H9 (cell line): ENCODE data around the gene LMO4. TPM values are rescaled to one million over a fixed set of nuclear protein-coding genes. Genes with fewer than 3 reads are reported as not detected.
A peak's percentile ranks its signal among the peaks of the same experiment; 100 is the strongest.

ENCODE experiments used
- DNase-seq: peaks from one replicate; pipeline ENCODE4 v3.0.0-alpha.2; 2017
- H2AFZ ChIP-seq: one replicate; pipeline ENCODE4 v1.6.1; 2013; ENCODE audit warnings: mild to moderate bottlenecking, low read length, control low read depth, moderate library complexity
- H2AK5ac ChIP-seq: 2 replicates; pipeline ENCODE4 v1.6.1; 2013; ENCODE audit warnings: low read length, control low read depth, mixed read lengths; ENCODE audit not compliant: insufficient read length
- H2BK120ac ChIP-seq: one replicate; pipeline ENCODE4 v1.6.1; 2013; ENCODE audit warnings: low read depth, mild to moderate bottlenecking, low read length, control low read depth, inconsistent platforms; ENCODE audit not compliant: poor library complexity, severe bottlenecking
- H2BK12ac ChIP-seq: 2 replicates; pipeline ENCODE4 v1.6.1; 2013; ENCODE audit warnings: low read length, control low read depth, mixed read lengths, low read depth; ENCODE audit not compliant: insufficient read length
- H2BK15ac ChIP-seq: 2 replicates; pipeline ENCODE4 v1.6.1; 2013; ENCODE audit warnings: low read depth, low read length, control low read depth
- H2BK20ac ChIP-seq: one replicate; pipeline ENCODE4 v1.6.1; 2013; ENCODE audit warnings: low read depth, mild to moderate bottlenecking, low read length, control low read depth, inconsistent platforms; ENCODE audit not compliant: poor library complexity, severe bottlenecking
- H2BK5ac ChIP-seq: 2 replicates; pipeline ENCODE4 v1.6.1; 2013; ENCODE audit warnings: low read length, control low read depth, mixed read lengths; ENCODE audit not compliant: insufficient read length
- H3K14ac ChIP-seq: 2 replicates; pipeline ENCODE4 v1.6.1; 2013; ENCODE audit warnings: low read length, control low read depth; ENCODE audit not compliant: insufficient read depth
- H3K18ac ChIP-seq: 2 replicates; pipeline ENCODE4 v1.6.1; 2013; ENCODE audit warnings: low read depth, mild to moderate bottlenecking, mixed read lengths, low read length, control low read depth; ENCODE audit not compliant: insufficient read length
- H3K23ac ChIP-seq: 2 replicates; pipeline ENCODE4 v1.6.1; 2013; ENCODE audit warnings: low read length, control low read depth, mixed read lengths, low read depth; ENCODE audit not compliant: insufficient read length
- H3K23me2 ChIP-seq: 2 replicates; pipeline ENCODE4 v1.6.1; 2013; ENCODE audit warnings: low read depth, mild to moderate bottlenecking, mixed read lengths, low read length, control low read depth; ENCODE audit not compliant: insufficient read length, poor library complexity, severe bottlenecking
- H3K27ac ChIP-seq: 2 replicates; pipeline ENCODE4 v1.5.1; 2013; ENCODE audit warnings: low read length, control low read depth, mixed read lengths, low read depth; ENCODE audit not compliant: insufficient read length
- H3K27me3 ChIP-seq: 2 replicates; pipeline ENCODE4 v1.6.1; 2013; ENCODE audit warnings: low read length, control low read depth, inconsistent platforms; ENCODE audit not compliant: insufficient read depth
- H3K4ac ChIP-seq: 2 replicates; pipeline ENCODE4 v1.6.1; 2013; ENCODE audit warnings: low read depth, mild to moderate bottlenecking, control low read depth, inconsistent platforms, low read length, moderate library complexity
- H3K4me1 ChIP-seq: 2 replicates; pipeline ENCODE4 v1.6.1; 2013; ENCODE audit warnings: low read length, control low read depth, inconsistent platforms; ENCODE audit not compliant: insufficient read depth
- H3K4me2 ChIP-seq: 2 replicates; pipeline ENCODE4 v1.6.1; 2013; ENCODE audit warnings: low read length, control low read depth, mixed read lengths; ENCODE audit not compliant: insufficient read length, insufficient read depth
- H3K56ac ChIP-seq: 2 replicates; pipeline ENCODE4 v1.6.1; 2013; ENCODE audit warnings: low read depth, mild to moderate bottlenecking, mixed read lengths, low read length, control low read depth; ENCODE audit not compliant: insufficient read length
- H3K79me1 ChIP-seq: 2 replicates; pipeline ENCODE4 v1.6.1; 2013; ENCODE audit warnings: low read depth, mild to moderate bottlenecking, moderate library complexity, low read length, control low read depth, inconsistent platforms; ENCODE audit not compliant: insufficient read depth, poor library complexity, severe bottlenecking
- H3K79me2 ChIP-seq: 2 replicates; pipeline ENCODE4 v1.6.1; 2013; ENCODE audit warnings: low read length, control low read depth, inconsistent platforms; ENCODE audit not compliant: insufficient read depth
- H3K9ac ChIP-seq: 2 replicates; pipeline ENCODE4 v1.6.1; 2013; ENCODE audit warnings: low read length, control low read depth, mixed read lengths; ENCODE audit not compliant: insufficient read length; ENCODE audit errors: extremely low read depth
- H3K9me3 ChIP-seq: one replicate; pipeline ENCODE4 v1.6.1; 2013; ENCODE audit warnings: low read depth, low read length, inconsistent platforms; ENCODE audit not compliant: control insufficient read depth
- H3T11ph ChIP-seq: one replicate; pipeline ENCODE4 v1.6.1; 2013; ENCODE audit warnings: mild to moderate bottlenecking, low read length, control low read depth, inconsistent platforms
- H4K20me1 ChIP-seq: one replicate; pipeline ENCODE4 v1.6.1; 2013; ENCODE audit not compliant: control insufficient read depth, insufficient read length, insufficient read depth
- H4K5ac ChIP-seq: 2 replicates; pipeline ENCODE4 v1.6.1; 2013; ENCODE audit warnings: low read depth, mild to moderate bottlenecking, mixed read lengths, low read length, control low read depth; ENCODE audit not compliant: insufficient read length
- H4K8ac ChIP-seq: replicated peaks from 2 replicates; pipeline ENCODE4 v1.6.1; 2013; ENCODE audit warnings: low read length, control low read depth, mixed read lengths, low read depth; ENCODE audit not compliant: insufficient read length
- H4K91ac ChIP-seq: 2 replicates; pipeline ENCODE4 v1.6.1; 2013; ENCODE audit warnings: low read depth, mild to moderate bottlenecking, moderate library complexity, mixed read lengths, low read length, control low read depth; ENCODE audit not compliant: insufficient read length
- H3K27ac Mint-ChIP-seq, 3 experiments: 2 replicates in 2 of 3; 3 replicates in 1 of 3; pipeline ENCODE4 v1.8.0; 2020 to 2021; ENCODE audit warnings: mixed read lengths in 3 of 3, mild to moderate bottlenecking in 1 of 3, moderate library complexity in 1 of 3
- H3K27me3 Mint-ChIP-seq: 2 replicates; pipeline ENCODE4 v1.8.0; 2021; ENCODE audit warnings: low read depth, mild to moderate bottlenecking, moderate library complexity, mixed read lengths
- H3K36me3 Mint-ChIP-seq, 3 experiments: 2 replicates in 2 of 3; 3 replicates in 1 of 3; pipeline ENCODE4 v1.8.0; 2020 to 2021; ENCODE audit warnings: low read depth in 3 of 3, mixed read lengths in 3 of 3; ENCODE audit not compliant: insufficient read depth in 1 of 3
- H3K4me1 Mint-ChIP-seq, 2 experiments: 2 replicates each; pipeline ENCODE4 v1.8.0; 2020; ENCODE audit warnings: mixed read lengths in 2 of 2
- H3K4me3 Mint-ChIP-seq, 2 experiments: 2 replicates in 1 of 2; 3 replicates in 1 of 2; pipeline ENCODE4 v1.8.0; 2020 to 2021; ENCODE audit warnings: mild to moderate bottlenecking in 2 of 2, mixed read lengths in 2 of 2, moderate library complexity in 1 of 2
- H3K9me3 Mint-ChIP-seq, 2 experiments: 2 replicates in 1 of 2; 3 replicates in 1 of 2; pipeline ENCODE4 v1.8.0; 2020; ENCODE audit warnings: mild to moderate bottlenecking in 2 of 2, mixed read lengths in 2 of 2, moderate library complexity in 1 of 2
- CTCF ChIP-seq: fragments of 200-600 bp; sonication (generic); conservative IDR thresholded peaks from 3 replicates; pipeline ENCODE4 v1.8.0; 2021; ENCODE audit warnings: antibody characterized with exemption, mild to moderate bottlenecking
- WGBS: extraction: QIAGEN DNeasy Blood & Tissue Kit; methylation state at CpG from one replicate; pipeline ENCODE4 v1.1.7; 2013; ENCODE audit warnings: missing lambda C conversion rate, low lambda C conversion rate, mixed read lengths; ENCODE audit not compliant: insufficient read length; ENCODE audit errors: extremely low coverage; 5-methylcytosine and 5-hydroxymethylcytosine counted together
- total RNA-seq: library from RNA; stranded (reverse); gene quantifications from 2 replicates; pipeline ENCODE4 v1.2.1, GENCODE V29; 2021

The LMO4 gene
- total RNA-seq, 1 experiment from 2014 or later: 64.9 TPM

- H3K27ac Mint-ChIP-seq: peak overlapping the region in 2 of 3 experiments; percentile 24 to 49; a peak in 3 of 7 replicates
- H3K9me3 ChIP-seq: no peaks in the 10 kb centered on the region
Observed at GRCh38 chr1:87348341-87349019, 19.8 kb downstream of the LMO4 start.

More at GRCh38 chr1:87348341-87349019, 19.8 kb downstream of the LMO4 start:
- no CpG with 5 or more reads among the region's 7 CpGs for WGBS
- no peak overlapping the region for H2BK120ac ChIP-seq
- H3K79me1 ChIP-seq: no peaks in the 10 kb centered on the region
- no peak overlapping the region for H3K56ac ChIP-seq
- H3K36me3 Mint-ChIP-seq: peaks cover 7 to 24% (median 18%) of the 10 kb centered on the region in 3 experiments; a peak in 6 of 7 replicates
- H3K4me1 Mint-ChIP-seq: peaks cover 26 to 31% of the 10 kb centered on the region in 2 experiments
- H2BK15ac ChIP-seq: no peak overlapping the region
- no peak overlapping the region for H3K14ac ChIP-seq
- no peak for TF ChIP-seq CTCF
- no peaks in the 10 kb centered on the region for H3K79me2 ChIP-seq
- H2AK5ac ChIP-seq: no peak overlapping the region
- no peak overlapping the region for H2BK5ac ChIP-seq
- no peaks in the 10 kb centered on the region; the same call in 1 of the 2 replicates for H3K4me1 ChIP-seq
- no peak overlapping the region for H2AFZ ChIP-seq
- no peak overlapping the region for H4K91ac ChIP-seq
- H3K4me3 Mint-ChIP-seq: no peak overlapping the region
- H3K18ac ChIP-seq: no peak overlapping the region
- no peaks in the 10 kb centered on the region for H3K23me2 ChIP-seq
- H3K4ac ChIP-seq: no peak overlapping the region
- H3K27ac ChIP-seq: no peak overlapping the region
- H3K9me3 Mint-ChIP-seq: no peaks in the 10 kb centered on the region
- no peak overlapping the region for H4K5ac ChIP-seq
- no peaks in the 10 kb centered on the region for H4K20me1 ChIP-seq
- H3K23ac ChIP-seq: no peak overlapping the region
- H2BK20ac ChIP-seq: no peak overlapping the region
- no peak overlapping the region for H2BK12ac ChIP-seq
- no peak overlapping the region for H4K8ac ChIP-seq
- no peaks in the 10 kb centered on the region for H3K27me3 Mint-ChIP-seq
- no peak overlapping the region for H3K9ac ChIP-seq
- no peak overlapping the region for H3K4me2 ChIP-seq
- DNase-seq: no peak
- H3T11ph ChIP-seq: no peak overlapping the region
- H3K27me3 ChIP-seq: no peaks in the 10 kb centered on the region; the same call in 1 of the 2 replicates
